GM21576 (cell line): ENCODE data around the gene THAP7.

Experiments used
- ATAC-seq: cut with Tn5 transposase; IDR thresholded peaks from one replicate; pipeline ENCODE4 v1.9.1; 2021; ENCODE audit warnings: mild to moderate bottlenecking, moderate library complexity; ENCODE audit not compliant: unreplicated experiment

The THAP7 gene

GRCh38 chr22:20994128-20994901 lies 7.6 kb downstream of the THAP7 start:
- no peak for ATAC-seq

GRCh38 chr22:20993304-20994127 lies 8.4 kb downstream of the THAP7 start:
- ATAC-seq: no peak

- no peak for ATAC-seq
Observed at GRCh38 chr22:20992456-20993303, 9.2 kb downstream of the THAP7 start.

GRCh38 chr22:20992056-20992442 lies 9.9 kb downstream of the THAP7 start:
- ATAC-seq: no peak

GRCh38 chr22:20991252-20992055 lies 10.5 kb downstream of the THAP7 start:
- ATAC-seq: no peak

- no peak for ATAC-seq
Observed at GRCh38 chr22:20990184-20991180, 11.4 kb downstream of the THAP7 start.

- no peak for ATAC-seq
Observed at GRCh38 chr22:20989323-20990138, 12.4 kb downstream of the THAP7 start.

GRCh38 chr22:20988573-20989322 lies 13.2 kb downstream of the THAP7 start:
- ATAC-seq: no peak

GRCh38 chr22:20987375-20987774 lies 14.5 kb downstream of the THAP7 start:
- no peak for ATAC-seq

GRCh38 chr22:20986365-20986764 lies 15.6 kb downstream of the THAP7 start:
- ATAC-seq: no peak

GRCh38 chr22:20985720-20986119 lies 16.2 kb downstream of the THAP7 start:
- ATAC-seq: no peak

GRCh38 chr22:20983081-20983771 lies 18.7 kb downstream of the THAP7 start:
- ATAC-seq: no peak

- ATAC-seq: no peak
Observed at GRCh38 chr22:20982563-20982882, 19.4 kb downstream of the THAP7 start.

- ATAC-seq: peak; percentile 74
Observed at GRCh38 chr22:20981787-20982562, 19.9 kb downstream of the THAP7 start, which contains the start of gene LZTR1. Gene LZTR1, plus strand, starts transcription at chr22:20982297. Its CDS starts 75 bp downstream, at chr22:20982372.

- ATAC-seq: no peak
Observed at GRCh38 chr22:20980938-20981722, 20.8 kb downstream of the THAP7 start.

GRCh38 chr22:20980523-20980922 lies 21.4 kb downstream of the THAP7 start:
- ATAC-seq: no peak
